Measurements from ENCODE around the gene JUND.

- TF ChIP-seq TAF1 (conservative IDR thresholded peaks at IDR 0.05) (no peak), JUND (IDR thresholded peaks at IDR 0.05) (no peak), SP1 (IDR thresholded peaks at IDR 0.05) (no peak)
Measured at GRCh38 chr19:18298601-18299000, 17.2 kb upstream of the JUND start.
